Measurements from ENCODE around the gene NKAIN1. TPM values are rescaled to one million over a fixed set of nuclear protein-coding genes. Genes with fewer than 3 reads are reported as not detected.
"Not testable (repeated sequence)": the region's sequence is repeated elsewhere in the genome, so short reads cannot be mapped to it uniquely, and the experiment has no call there.

The NKAIN1 gene
- 1 to 10 TPM; 1.5 to 2.7 (median 2.0) TPM for polyA plus RNA-seq (ENCODE audit: insufficient read length in 10 of 10)
- long read RNA-seq, donor 1 = 0 reads
- long read RNA-seq, donor 2 = 0 reads
- long read RNA-seq, donor 3 = 0 reads
- long read RNA-seq, donor 4, partial matches to known transcripts = 17 of 29 reads
- long read RNA-seq, donor 4, other reads (novel, unspliced or antisense) = 11 of 29 reads
- long read RNA-seq, donor 5, partial matches to known transcripts = 0 of 1 reads
- long read RNA-seq, donor 5, other reads (novel, unspliced or antisense) = 0 of 1 reads
- long read RNA-seq, donor 6, partial matches to known transcripts = 0 of 1 reads
- long read RNA-seq, donor 6, other reads (novel, unspliced or antisense) = 0 of 1 reads
- long read RNA-seq, donor 7, partial matches to known transcripts = 60 of 60 reads
- long read RNA-seq, donor 7, other reads (novel, unspliced or antisense) = 0 of 60 reads
- long read RNA-seq, donor 8 = 0 reads
- long read RNA-seq, donor 9 = 0 reads

DNA sequence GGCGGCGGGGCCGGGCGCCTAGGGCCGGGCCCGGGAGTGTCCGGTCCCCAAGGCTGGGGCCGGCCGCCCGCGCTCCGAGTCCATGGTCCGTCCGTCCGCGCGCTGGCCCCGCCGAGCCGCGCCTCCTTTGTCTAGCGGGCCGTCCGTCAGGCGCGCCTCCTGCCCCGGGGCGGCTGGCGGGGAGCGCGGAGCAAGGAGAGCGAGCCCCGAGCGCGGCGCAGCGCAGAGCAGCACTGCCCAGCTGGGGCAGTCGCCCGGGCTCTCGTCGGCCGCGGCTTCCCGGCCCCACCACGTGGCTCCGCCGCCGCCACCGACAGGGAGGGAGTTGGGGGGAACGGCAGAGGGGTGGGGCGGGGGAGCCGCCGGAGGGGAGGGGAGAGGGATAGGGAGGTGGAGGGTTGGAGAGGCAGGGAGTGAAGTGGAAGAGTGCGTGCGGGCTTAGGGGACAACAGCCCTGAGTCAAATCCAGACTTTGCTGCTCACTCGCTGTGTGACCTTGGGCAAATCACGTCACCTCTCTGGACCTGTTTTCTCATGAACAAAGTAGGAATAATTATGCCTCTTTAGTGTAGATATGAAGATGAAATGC lies at the start of gene NKAIN1:
Gene NKAIN1 (minus strand): TSS at position 235 of the 589 bp plus-strand sequence. CDS start 340 bp downstream, outside the sequence.
- peak in 2 of 3 donors; percentile 22 to 60 for DNase-seq

- DNase-seq = no peak
Measured at GRCh38 chr1:31289021-31289420, 49.3 kb upstream of the NKAIN1 start.

DNA sequence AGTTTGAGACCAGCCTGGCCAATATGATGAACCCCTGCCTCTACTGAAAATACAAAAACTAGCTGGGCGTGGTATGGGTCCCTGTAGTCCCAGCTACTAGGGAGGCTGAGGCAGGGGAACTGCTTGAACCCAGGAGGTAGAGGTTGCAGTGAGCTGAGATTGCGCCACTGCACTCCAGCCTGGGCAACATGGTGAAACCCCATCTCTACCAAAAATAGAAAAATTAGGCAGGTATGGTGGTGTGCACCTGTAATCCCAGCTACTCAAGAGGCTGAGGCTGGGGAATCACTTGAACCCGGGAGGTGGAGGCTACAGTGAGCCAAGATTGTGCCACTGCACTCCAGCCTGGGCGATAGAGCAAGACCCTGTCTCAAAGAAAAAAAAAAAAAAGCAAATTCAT lies 48.1 kb upstream of the NKAIN1 start:
- not testable (repeated sequence) for DNase-seq

DNA sequence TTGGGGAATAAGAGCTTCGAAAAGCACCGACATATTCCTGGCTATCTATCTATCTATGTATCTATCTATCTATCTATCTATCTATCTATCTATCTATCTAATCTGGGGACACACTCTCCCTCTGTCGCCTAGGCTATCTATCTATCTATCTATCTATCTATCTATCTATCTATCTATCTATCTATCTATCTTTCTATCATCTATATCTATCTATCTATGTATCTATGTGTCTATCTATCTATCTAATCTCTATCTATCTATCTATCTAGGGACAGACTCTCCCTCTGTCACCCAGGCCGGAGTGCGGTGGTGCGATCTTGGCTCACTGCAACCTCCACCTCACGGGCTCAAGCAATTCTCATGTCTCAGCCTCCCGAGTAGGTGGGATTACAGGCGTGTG lies 42.7 kb upstream of the NKAIN1 start:
- DNase-seq = not testable (repeated sequence)

DNA sequence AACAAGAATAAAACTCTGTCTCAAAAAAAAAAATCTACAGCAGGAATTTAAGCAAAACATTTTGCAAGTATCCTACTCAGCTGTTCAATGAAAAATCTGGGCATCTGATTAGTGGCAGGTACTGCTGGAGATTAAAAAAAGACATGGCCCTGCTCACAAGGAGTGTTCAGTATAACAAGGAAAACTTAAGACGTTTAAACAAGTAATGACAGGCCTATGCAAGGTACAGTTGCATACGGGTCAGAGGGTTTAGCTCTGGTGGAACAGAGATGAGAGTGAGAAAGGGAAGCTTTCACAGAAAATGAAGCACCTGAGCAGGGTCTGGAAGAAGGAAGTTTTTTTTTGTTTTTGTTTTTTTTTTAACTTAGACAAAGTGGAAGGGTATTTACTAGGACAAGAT lies 33.9 kb upstream of the NKAIN1 start:
- no peak for DNase-seq

DNA sequence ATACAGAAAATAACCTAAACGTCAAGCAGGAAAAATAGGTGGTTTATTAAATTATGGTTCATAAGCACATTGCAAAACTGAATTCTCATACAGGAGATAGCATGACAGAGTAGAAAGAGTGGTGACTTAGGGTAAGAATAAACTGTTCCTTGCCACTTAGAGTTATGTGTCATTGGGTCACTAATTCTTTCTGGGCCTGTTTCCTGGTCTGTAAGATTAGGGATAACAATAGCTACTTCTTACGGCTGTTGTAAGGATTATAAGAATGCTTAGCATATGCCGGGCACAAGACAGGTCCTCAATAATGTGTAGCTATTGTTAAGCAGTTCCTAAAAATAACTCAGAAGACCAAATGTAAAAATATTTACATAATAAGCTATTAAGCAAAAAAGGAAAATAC lies 32.7 kb upstream of the NKAIN1 start:
- no peak for DNase-seq

DNA sequence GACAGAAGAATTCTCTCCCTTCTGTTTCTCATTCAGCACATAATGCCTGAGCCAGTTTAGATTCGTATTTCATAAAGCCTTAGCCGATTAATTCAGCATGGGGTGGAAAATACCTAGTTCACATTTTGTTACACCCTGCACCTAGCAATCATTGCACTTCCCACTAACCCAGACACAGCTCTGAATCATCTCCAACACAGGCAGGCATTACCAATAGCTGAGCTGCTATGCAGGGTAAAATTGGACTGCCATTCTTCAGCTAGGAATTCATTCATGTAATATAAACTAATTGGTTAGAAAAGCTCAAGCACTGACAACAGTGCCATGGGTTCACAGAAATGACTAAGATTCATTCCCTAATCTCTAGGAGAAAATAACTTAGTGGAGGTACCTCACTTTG lies 26.9 kb upstream of the NKAIN1 start:
- no peak for DNase-seq

DNA sequence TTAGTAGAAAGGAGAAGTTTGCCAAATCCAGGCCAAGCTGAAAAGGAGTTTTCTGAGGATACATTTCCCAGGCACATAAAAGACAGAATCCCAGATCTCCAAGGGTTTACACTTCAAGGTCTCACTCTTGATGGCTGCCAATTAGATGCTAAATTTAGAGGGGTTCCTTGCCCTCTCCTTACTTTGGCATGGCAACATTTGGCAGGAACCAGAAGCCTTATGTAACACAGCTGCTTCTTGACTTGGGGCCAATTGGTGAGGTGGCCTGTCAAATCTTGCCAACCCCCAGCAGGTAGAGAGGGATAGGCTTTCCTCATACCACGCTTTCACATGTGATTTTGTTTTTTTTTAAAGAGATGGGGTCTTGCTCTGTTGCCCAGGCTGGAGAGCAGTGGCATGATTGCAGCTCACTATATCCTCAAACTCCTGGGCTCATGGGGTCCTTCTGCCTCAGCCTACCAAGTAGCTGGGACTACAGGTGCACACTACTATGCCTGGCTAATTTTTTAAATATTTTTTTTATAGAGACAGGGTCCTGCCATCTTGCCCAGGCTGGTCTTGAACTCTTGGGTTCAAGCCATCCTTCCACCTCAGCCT lies 25.2 kb upstream of the NKAIN1 start:
- DNase-seq = no peak

DNA sequence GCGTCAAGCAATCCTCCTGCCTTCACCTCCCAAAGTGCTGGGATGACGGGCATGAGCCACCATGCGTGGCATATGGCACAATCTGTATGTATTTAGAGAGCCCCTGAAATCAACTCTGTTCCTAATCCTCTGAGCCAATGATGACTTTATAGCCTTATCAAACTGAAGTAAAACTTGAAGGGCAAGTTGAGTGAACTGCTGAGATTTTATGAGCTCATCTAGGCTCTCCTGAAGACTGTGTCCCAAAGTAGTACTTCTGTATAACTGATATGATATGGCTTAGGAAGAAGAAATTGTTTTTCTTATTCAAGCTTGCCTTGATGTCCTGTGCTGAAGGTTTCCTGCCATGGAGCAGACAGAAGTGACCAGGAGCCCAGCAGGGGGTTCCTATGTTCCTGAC lies 23.7 kb upstream of the NKAIN1 start:
- DNase-seq = no peak

- DNase-seq = not testable (repeated sequence)
Measured at GRCh38 chr1:31262393-31262792, 22.7 kb upstream of the NKAIN1 start.

GRCh38 chr1:31261916-31262315 lies 22.2 kb upstream of the NKAIN1 start:
- no peak for DNase-seq

DNA sequence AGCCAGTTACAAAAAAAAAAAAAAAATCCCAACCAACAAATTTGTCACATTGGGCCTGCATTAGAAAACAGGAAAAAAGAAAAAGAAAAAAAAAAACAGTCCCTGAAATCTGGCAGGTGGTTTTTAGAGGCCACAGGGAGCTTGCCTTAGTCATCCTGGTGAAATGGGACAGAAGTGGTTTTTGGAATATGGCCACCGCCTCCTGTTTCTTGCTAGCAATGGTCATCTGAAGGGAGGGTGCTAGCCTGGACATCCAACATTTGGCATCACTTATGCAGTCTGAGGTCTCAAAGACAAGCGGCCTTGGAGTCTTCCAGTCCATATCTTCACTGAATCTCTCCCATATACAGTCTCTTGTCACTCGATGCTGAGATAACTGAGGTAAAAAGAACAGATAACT lies 20.1 kb upstream of the NKAIN1 start:
- no peak for DNase-seq

DNA sequence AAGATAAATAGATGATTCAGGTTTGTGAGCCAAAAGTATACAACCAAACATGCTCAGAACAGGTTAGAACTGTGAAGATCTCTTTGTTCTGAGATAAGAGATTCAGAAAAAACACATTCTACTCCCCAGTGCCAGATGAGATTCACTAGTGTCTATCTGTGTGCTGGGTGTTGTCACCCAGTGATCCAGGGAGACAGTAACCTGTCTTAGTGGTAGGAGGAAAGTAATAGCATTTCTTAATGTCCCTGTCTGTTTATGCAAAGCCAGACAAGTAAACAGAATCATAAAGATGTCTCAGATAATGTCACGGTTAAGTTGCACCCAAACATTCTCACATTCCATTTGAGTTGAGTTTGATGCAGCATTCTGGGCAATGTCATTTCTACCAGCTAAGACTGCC lies 18.9 kb upstream of the NKAIN1 start:
- DNase-seq = no peak

DNA sequence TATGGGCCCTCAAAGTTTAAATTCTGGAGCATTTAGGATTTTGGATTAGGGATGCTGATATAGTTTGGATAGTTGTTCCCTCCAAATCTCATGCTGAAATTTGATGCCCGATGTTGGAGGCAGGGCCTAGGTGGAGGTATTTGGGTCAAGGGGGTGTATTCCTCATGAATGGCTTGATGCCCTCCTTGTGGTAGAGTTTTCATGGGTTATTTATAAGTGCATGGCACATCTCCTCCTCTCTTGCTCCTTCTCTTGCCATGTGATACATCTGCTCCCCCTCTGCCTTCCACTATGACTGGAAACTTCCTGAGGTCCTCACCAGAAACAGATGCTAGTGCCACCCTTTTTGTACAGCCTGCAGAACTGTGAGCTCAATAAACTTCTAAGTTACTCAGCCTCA lies 17.5 kb upstream of the NKAIN1 start:
- no peak for DNase-seq

- no peak for DNase-seq
Measured at GRCh38 chr1:31249854-31250253, 10.2 kb upstream of the NKAIN1 start.

DNA sequence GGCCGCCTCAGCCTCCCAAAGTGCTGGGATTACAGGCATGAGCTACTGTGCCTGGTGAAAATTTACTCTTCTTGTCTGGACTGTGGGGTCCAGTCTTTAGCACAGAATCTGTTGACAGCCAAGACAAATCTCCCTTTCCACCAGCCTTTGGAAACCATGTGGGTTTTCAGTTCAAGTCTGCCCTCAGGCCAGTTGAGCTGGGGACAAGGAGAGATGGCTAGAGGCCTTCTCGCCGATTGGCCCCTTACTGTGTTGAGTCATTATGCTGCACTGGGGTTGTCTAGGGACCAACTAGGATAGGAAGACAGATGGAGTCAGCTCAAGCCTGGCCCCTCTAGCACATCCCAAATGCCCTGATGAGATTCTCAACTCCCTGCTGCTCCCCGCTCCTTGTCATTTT lies 8.6 kb upstream of the NKAIN1 start:
- DNase-seq = no peak

DNA sequence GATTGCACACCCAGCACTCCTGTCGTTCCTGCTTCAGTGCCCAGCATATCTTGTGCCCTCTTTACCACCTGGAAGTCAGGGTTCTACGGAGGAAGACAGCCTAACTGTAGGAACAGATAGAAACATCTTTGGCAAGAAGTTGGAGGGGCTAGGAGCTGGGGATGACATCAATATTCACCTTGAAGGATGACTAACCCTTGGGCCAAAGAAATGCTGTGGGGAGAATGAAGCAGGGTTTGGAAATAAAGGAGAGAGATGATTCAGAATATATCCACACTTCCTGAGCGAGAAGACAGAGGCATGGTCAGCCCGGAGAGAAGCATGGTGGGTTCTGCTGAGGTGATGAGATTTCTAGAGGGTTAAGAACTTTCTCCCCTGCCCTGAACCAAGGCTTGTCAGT lies 4.6 kb upstream of the NKAIN1 start:
- no peak for DNase-seq

DNA sequence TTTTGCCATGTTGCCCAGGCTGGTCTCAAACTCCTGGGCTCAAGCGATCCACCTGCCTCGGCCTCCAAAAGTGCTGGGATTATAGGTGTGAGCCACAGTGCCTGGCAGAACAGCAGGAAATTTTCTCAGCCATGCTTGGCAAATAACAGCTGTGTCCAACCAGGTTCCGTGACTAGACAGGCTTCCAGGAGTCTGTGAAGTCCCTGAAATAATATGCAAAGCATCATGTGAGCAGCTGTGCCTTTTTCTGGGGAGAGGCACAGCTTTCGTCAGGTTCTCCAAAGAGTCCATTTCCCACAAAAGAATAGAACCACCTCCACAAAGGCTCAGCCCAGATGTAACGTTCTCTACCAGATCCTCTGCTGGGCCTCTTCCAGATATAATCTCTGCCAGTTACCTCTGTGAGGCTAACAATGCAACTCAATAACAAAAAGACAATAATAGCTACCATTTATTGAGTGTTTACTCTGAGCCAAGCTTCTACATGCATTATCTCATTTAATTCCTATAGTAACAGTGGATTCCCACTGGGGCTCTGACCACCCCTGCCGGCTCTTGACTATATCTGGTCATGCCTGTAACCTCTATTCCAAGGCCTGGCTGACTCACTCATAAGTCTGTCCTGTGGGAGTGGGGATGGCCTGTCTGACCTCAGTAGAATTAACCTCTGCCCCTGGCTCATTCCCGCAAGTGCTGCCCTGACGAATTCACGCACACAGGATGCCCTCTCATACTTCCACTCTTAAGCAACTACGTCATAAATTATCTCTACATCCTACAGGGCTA lies 4.0 kb upstream of the NKAIN1 start:
- no peak for DNase-seq

DNA sequence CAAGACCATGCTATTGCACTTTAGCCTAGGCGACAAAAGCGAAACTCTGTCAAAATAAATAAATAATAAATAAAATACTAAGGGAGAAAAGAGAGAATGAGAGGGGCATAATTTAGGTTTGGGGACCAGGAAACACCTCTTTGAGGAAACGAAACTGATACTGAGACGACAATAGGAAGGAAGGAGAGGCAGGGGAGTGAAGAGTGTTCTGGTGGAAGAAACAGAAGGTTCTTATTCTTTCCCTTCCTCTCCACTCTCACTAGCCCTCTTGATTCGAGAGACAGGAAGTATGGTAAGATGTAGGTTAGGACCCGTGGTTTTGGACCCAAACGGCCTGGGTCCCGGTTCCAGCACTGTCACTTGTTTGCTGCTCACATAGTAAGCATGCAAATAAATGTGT lies 1.6 kb upstream of the NKAIN1 start:
- DNase-seq = no peak

DNA sequence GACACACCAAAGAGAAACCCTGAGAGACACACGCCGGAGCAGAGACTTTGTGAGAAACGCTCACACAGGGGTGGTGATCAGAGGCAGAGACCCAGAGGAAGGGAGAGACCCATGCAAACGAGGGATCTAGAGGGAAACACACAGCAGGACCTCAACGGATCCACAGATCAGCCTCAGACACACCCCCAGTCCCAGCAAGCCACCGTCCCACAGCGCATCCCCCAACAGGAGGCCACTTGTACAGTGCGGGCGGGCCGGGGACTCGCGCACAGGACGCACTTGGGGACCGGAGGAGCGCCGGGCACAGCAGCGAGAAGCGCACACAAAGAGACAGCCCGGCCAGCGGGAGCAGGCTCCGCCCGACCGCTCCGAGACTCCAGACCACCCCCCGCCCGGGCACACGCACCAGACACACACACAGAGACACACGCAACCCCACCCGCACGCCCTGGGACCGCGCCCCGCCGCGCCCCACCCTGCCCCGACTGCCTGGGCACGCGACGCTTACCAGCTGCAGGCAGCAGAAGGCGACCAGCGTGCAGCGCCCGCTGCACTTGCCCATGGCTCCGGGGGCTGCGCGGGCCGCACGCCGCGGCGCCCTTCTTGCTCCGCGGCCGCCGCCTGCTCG lies 587 bp downstream of the NKAIN1 start:
- peak in 1 of 3 donors; percentile 66 for DNase-seq

DNA sequence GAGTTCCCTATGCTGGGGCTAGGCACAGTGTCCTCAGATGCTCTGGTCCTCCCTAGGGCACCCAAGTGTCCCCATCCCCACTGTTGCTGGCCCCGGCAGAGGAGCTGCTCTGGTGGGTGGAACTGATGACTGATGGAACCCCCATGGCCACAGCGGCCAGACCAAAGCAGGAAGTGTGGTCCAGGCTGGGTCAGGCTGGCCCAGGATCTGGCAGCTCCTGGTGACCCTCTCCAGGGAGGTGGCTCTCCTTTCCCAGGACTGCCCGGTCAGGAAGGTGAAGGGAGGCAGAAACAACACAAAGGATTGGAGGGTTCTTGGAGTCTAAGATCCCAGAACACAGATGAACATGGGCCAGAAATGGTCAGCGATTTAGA lies 1.1 kb downstream of the NKAIN1 start:
- DNase-seq = no peak

DNA sequence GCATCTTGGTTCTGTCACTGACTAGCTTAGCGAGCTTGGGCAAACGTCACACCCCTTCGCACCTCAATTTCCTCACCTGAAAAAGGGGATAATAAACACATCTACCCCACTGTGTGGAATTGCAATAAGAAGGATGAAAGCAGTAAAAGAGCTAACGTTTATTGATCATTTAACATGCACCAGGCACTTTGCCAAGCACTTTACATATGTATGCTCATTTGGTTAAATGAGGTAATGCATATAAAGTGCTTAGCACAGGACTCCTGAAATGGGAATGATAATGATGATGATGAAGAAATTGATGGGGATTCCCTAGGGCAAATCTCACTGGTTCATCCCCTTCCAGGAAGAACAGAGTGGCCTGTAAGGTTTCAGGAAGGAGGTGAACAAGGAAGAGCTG lies 4.8 kb downstream of the NKAIN1 start:
- DNase-seq = no peak

All from muscle of back (tissue), 13 donors.